GM23248 (cell line): ENCODE results near the gene SLC35B1.

Source experiments
- EZH2 ChIP-seq: fragments of 200-600 bp; sonication (generic); IDR thresholded peaks from 2 replicates; pipeline ENCODE4 v1.6.1; 2018; ENCODE audit warnings: antibody characterized with exemption, mild to moderate bottlenecking; ENCODE audit not compliant: insufficient read depth, poor library complexity, severe bottlenecking
- EZH2phosphoT487 ChIP-seq: fragments of 200-600 bp; sonication (generic); IDR thresholded peaks from 2 replicates; pipeline ENCODE4 v1.6.1; 2018; ENCODE audit warnings: antibody characterized with exemption, moderate library complexity, mild to moderate bottlenecking, low read depth; ENCODE audit not compliant: insufficient read depth

DNA sequence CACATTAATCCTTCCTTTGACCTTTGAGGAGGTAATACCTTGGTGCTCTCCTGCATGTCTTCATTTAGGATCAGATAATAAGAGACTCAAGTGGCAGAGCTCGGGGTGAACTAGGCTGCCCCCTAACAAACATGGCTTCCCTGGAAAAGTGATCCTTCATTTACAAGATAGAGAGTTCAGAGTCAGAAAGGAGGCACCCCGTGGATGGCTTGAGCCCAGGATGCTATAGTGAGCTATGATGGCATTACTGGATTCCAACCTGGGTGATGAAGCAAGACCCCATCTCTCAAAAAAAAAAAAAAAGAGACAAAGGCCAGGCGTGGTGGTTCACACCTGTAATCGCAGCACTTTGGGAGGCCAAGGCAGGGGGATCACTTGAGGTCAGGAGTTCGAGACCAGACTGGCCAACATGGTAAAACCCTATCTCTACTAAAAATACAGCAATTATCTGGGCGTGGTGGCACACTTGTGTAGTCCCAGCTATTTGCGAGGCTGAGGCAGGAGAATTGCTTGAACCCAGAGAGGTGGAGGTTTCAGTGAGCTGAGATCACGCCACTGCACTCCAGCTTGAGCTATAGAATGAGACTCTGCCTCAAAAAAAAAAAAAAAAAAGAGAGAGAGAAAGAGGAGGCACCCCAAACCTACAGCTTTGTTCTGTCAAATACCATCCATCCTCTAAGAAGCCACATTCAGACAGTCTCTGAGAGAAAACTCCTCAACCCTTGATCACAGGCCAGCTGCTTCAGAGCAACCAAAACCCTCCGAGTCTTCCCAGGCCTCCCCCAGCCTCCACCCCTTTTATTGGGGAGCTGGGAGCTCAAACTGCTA, 48.8 kb upstream of the SLC35B1 start:
- TF ChIP-seq EZH2 = no peak
- no peak for TF ChIP-seq EZH2phosphoT487
